IMR-90 (cell line): ENCODE measurements around the gene TMEM43. TPM values are rescaled to one million over a fixed set of nuclear protein-coding genes. Genes with fewer than 3 reads are reported as not detected.

ENCODE experiments used
- ATAC-seq: fragments of 200-7000 bp; cut with Tn5 transposase; 2 replicates; pipeline ENCODE4 v1.9.1; 2020; ENCODE audit warnings: low read depth, mild to moderate bottlenecking, moderate library complexity
- Bru-seq: library from RNA; stranded (reverse); fragments of 400-500 nt; gene quantifications from one replicate; lab custom pipeline; 2021; lab: Mats Ljungman, UMichigan
- BruChase-seq, 2 experiments: library from RNA; stranded (reverse); fragments of 400-500 nt; gene quantifications; one replicate each; lab custom pipeline; 2021; lab: Mats Ljungman, UMichigan
- BruUV-seq: library from RNA; stranded (reverse); fragments of 400-500 nt; replicated peaks from 2 replicates; lab custom pipeline; 2021; lab: Mats Ljungman, UMichigan
- CTCF ChIA-PET: fragments of 300-600 bp; formaldehyde crosslinking; extraction: SDS; loops from one replicate; lab custom pipeline; 2021; ENCODE audit warnings: antibody characterized with exemption; lab: Yijun Ruan, JAX
- POLR2A ChIA-PET: fragments of 300-600 bp; sonication (Branson Sonifier 250); formaldehyde crosslinking; loops from one replicate; lab custom pipeline; 2022; ENCODE audit warnings: antibody characterized with exemption; ENCODE audit not compliant: unreplicated experiment; lab: Charles Lee
- DNase-seq: peaks from one replicate; pipeline ENCODE4 v3.0.0; 2013
- H2AFZ ChIP-seq: replicated peaks from 2 replicates; pipeline ENCODE3; 2013; ENCODE audit warnings: low read length, mild to moderate bottlenecking; ENCODE audit not compliant: poor library complexity
- H2AK5ac ChIP-seq: 2 replicates; pipeline ENCODE4 v1.6.1; 2013; ENCODE audit warnings: low read depth, low read length, inconsistent platforms
- H2AK9ac ChIP-seq: replicated peaks from 2 replicates; pipeline ENCODE3; 2013; ENCODE audit warnings: mild to moderate bottlenecking, low read depth, low read length, moderate library complexity; ENCODE audit not compliant: poor library complexity
- H2BK120ac ChIP-seq: 2 replicates; pipeline ENCODE4 v1.6.1; 2013; ENCODE audit warnings: low read depth, low read length, inconsistent platforms
- H2BK15ac ChIP-seq: 3 replicates; pipeline ENCODE4 v1.6.1; 2013; ENCODE audit warnings: low read depth, low read length, inconsistent platforms
- H2BK20ac ChIP-seq: 2 replicates; pipeline ENCODE4 v1.6.1; 2013; ENCODE audit warnings: low read depth, mild to moderate bottlenecking, inconsistent platforms, low read length, moderate library complexity
- H2BK5ac ChIP-seq: 2 replicates; pipeline ENCODE4 v1.6.1; 2013; ENCODE audit warnings: mild to moderate bottlenecking, low read depth, low read length, inconsistent platforms; ENCODE audit not compliant: poor library complexity, severe bottlenecking
- H3K14ac ChIP-seq: replicated peaks from 2 replicates; pipeline ENCODE4 v1.6.1; 2013; ENCODE audit warnings: low read depth, low read length, inconsistent platforms
- H3K18ac ChIP-seq: 2 replicates; pipeline ENCODE4 v1.6.1; 2013; ENCODE audit warnings: low read depth, low read length, control low read depth
- H3K23ac ChIP-seq: 2 replicates; pipeline ENCODE4 v1.6.1; 2013; ENCODE audit warnings: low read depth, low read length, inconsistent platforms
- H3K27ac ChIP-seq: 2 replicates; pipeline ENCODE4 v1.5.1; 2013; ENCODE audit warnings: mild to moderate bottlenecking, control low read depth, low read length; ENCODE audit not compliant: insufficient read depth
- H3K27me3 ChIP-seq: 2 replicates; pipeline ENCODE4 v1.6.1; 2013; ENCODE audit warnings: low read length; ENCODE audit not compliant: control insufficient read depth, insufficient read depth
- H3K36me3 ChIP-seq: 2 replicates; pipeline ENCODE4 v1.6.1; 2013; ENCODE audit warnings: low read length, mixed read lengths; ENCODE audit not compliant: control insufficient read depth, insufficient read depth
- H3K4ac ChIP-seq: 2 replicates; pipeline ENCODE4 v1.6.1; 2013; ENCODE audit warnings: low read depth, low read length, inconsistent platforms
- H3K4me1 ChIP-seq: 2 replicates; pipeline ENCODE4 v1.6.1; 2013; ENCODE audit warnings: low read length, mixed read lengths; ENCODE audit not compliant: control insufficient read depth, insufficient read depth
- H3K4me2 ChIP-seq: 2 replicates; pipeline ENCODE4 v1.6.1; 2013; ENCODE audit warnings: low read depth, mild to moderate bottlenecking, control low read depth, low read length, moderate library complexity
- H3K4me3 ChIP-seq: 2 replicates; pipeline ENCODE4 v1.5.1; 2013; ENCODE audit warnings: low read depth, mild to moderate bottlenecking, control low read depth, low read length, moderate library complexity; ENCODE audit not compliant: insufficient read depth
- H3K56ac ChIP-seq: 2 replicates; pipeline ENCODE4 v1.6.1; 2013; ENCODE audit warnings: low read length, inconsistent platforms; ENCODE audit not compliant: insufficient read depth; ENCODE audit errors: extremely low read depth
- H3K79me1 ChIP-seq, 2 experiments: 2 replicates each; pipeline ENCODE4 v1.6.1; 2013; ENCODE audit warnings: low read length in 2 of 2, inconsistent platforms in 1 of 2, low read depth in 1 of 2
- H3K9ac ChIP-seq: 2 replicates; pipeline ENCODE4 v1.6.1; 2013; ENCODE audit warnings: low read depth, low read length, control low read depth
- H3K9me1 ChIP-seq: 2 replicates; pipeline ENCODE4 v1.6.1; 2013; ENCODE audit warnings: low read length, inconsistent platforms; ENCODE audit not compliant: insufficient read depth
- H3K9me3 ChIP-seq: 2 replicates; pipeline ENCODE4 v1.6.1; 2013; ENCODE audit warnings: low read length; ENCODE audit not compliant: control insufficient read depth, insufficient read depth
- H4K20me1 ChIP-seq: 2 replicates; pipeline ENCODE4 v1.6.1; 2013; ENCODE audit warnings: low read length, inconsistent platforms; ENCODE audit not compliant: insufficient read depth
- H4K5ac ChIP-seq: 2 replicates; pipeline ENCODE4 v1.6.1; 2013; ENCODE audit warnings: mild to moderate bottlenecking, low read depth, low read length, control low read depth
- H4K8ac ChIP-seq, 2 experiments: 2 replicates each; pipeline ENCODE4 v1.6.1; 2013; ENCODE audit warnings: low read depth in 2 of 2, low read length in 2 of 2, control low read depth in 1 of 2, inconsistent platforms in 1 of 2
- H4K91ac ChIP-seq: 2 replicates; pipeline ENCODE4 v1.6.1; 2013; ENCODE audit warnings: low read depth, low read length, inconsistent platforms; ENCODE audit not compliant: insufficient read depth
- BHLHE40 ChIP-seq: fragments of 150-350 bp; IDR thresholded peaks from 2 replicates; pipeline ENCODE4 v1.6.1; 2016; ENCODE audit warnings: mild to moderate bottlenecking, low read depth, low read length
- CEBPB ChIP-seq: IDR thresholded peaks from 2 replicates; pipeline ENCODE4 v1.6.1; 2012; ENCODE audit warnings: low read depth, low read length, improper control_type of control experiment
- FOS ChIP-seq: fragments of 150-350 bp; IDR thresholded peaks from 2 replicates; pipeline ENCODE4 v1.6.1; 2016; ENCODE audit warnings: low read depth, low read length
- MXI1 ChIP-seq: IDR thresholded peaks from 2 replicates; pipeline ENCODE4 v1.6.1; 2012; ENCODE audit warnings: low read depth, mild to moderate bottlenecking, low read length, moderate library complexity, borderline replicate concordance
- POLR2A ChIP-seq: IDR thresholded peaks from 2 replicates; pipeline ENCODE4 v1.6.1; 2012; ENCODE audit warnings: mild to moderate bottlenecking, low read depth, low read length
- RAD21 ChIP-seq: IDR thresholded peaks from 2 replicates; pipeline ENCODE4 v1.6.1; 2012; ENCODE audit warnings: low read length, improper control_type of control experiment
- RCOR1 ChIP-seq: IDR thresholded peaks from 2 replicates; pipeline ENCODE4 v1.6.1; 2012; ENCODE audit warnings: mild to moderate bottlenecking, low read length, improper control_type of control experiment; ENCODE audit not compliant: insufficient replicate concordance
- WGBS, 2 experiments: methylation state at CpG; one replicate each; pipeline versions ENCODE4 v1.1.5 to v1.1.7; 2013; ENCODE audit warnings: missing lambda C conversion rate in 2 of 2; ENCODE audit not compliant: insufficient read length in 1 of 2; ENCODE audit errors: extremely low coverage in 2 of 2; 5-methylcytosine and 5-hydroxymethylcytosine counted together
- dilution Hi-C: fragments of 300-500 bp; cut with HindIII; formaldehyde crosslinking; loops from one replicate; pipeline ENCODE4 v1.14.3; 2018; ENCODE audit warnings: low sequenced_read_pairs; ENCODE audit not compliant: unreplicated experiment
- in situ Hi-C: fragments of 300-500 bp; cut with MboI; formaldehyde crosslinking; loops from 3 replicates; pipeline ENCODE4 v1.14.3; 2019; ENCODE audit warnings: low sequenced_read_pairs, inconsistent platforms, mixed read lengths
- intact Hi-C: fragments of 100-400 bp; cut with micrococcal nuclease; formaldehyde crosslinking; loops from 2 replicates; pipeline ENCODE4 v1.10.0; 2022
- long read RNA-seq: library from polyadenylated mRNA; unstranded; transcript quantifications from one replicate; pipeline ENCODE4 v2.0.0, GENCODE V29; 2021; ENCODE audit not compliant: unreplicated experiment
- polyA plus RNA-seq, 3 experiments: library from polyadenylated mRNA; depleted of rRNA; stranded (reverse); fragments of >200 nt; gene quantifications; 2 replicates each; pipeline ENCODE4 v1.2.3, GENCODE V29; 2012; ENCODE audit warnings: low replicate concordance in 1 of 3
- total RNA-seq: library from RNA; depleted of rRNA; stranded (reverse); fragments of >200 nt; gene quantifications from 2 replicates; pipeline ENCODE4 v1.2.3, GENCODE V29; 2012; rRNA removed
- TF ChIP-seq, protein P1 (sequence below): fragments of 150-350 bp; IDR thresholded peaks from 2 replicates; pipeline ENCODE4 v1.6.1; 2016; ENCODE audit warnings: low read depth, mild to moderate bottlenecking, low read length, moderate library complexity, borderline replicate concordance
- TF ChIP-seq, protein P2 (sequence below): fragments of 150-350 bp; IDR thresholded peaks from 2 replicates; pipeline ENCODE4 v1.6.1; 2017; ENCODE audit warnings: mild to moderate bottlenecking, antibody characterized with exemption, low read length, low read depth
- TF ChIP-seq, protein P3 (sequence below): conservative IDR thresholded peaks from 2 replicates; pipeline ENCODE4 v1.5.1; 2012; ENCODE audit warnings: mild to moderate bottlenecking, low read depth, low read length, improper control_type of control experiment

TMEM43 gene, protein sequence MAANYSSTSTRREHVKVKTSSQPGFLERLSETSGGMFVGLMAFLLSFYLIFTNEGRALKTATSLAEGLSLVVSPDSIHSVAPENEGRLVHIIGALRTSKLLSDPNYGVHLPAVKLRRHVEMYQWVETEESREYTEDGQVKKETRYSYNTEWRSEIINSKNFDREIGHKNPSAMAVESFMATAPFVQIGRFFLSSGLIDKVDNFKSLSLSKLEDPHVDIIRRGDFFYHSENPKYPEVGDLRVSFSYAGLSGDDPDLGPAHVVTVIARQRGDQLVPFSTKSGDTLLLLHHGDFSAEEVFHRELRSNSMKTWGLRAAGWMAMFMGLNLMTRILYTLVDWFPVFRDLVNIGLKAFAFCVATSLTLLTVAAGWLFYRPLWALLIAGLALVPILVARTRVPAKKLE
- total RNA-seq, result 103 and 114 TPM in 2 replicates
- polyA plus RNA-seq (2012; rRNA removed), result 107 and 109 TPM in 2 replicates
- polyA plus RNA-seq (2012; cell fraction: cytosol; rRNA removed), result 73.8 and 86.4 TPM in 2 replicates
- 97.1 and 98.5 TPM in 2 replicates for polyA plus RNA-seq (2012; cell fraction: nucleus; rRNA removed; ENCODE audit: low replicate concordance)
- percentile 82 among the genes with signal in this experiment for Bru-seq, nascent RNA
- BruChase-seq, experiment 1, labeled RNA remaining after a 6-hour chase, result percentile 91 among the genes with signal in this experiment
- percentile 85 among the genes with signal in this experiment for BruChase-seq, experiment 2, labeled RNA remaining after a 2-hour chase
- long read RNA-seq, transcript TMEM43-201 (12 exons, 3,341 nt), result major isoform, 113 of 166 reads
- long read RNA-seq, partial matches to known transcripts, result 43 of 166 reads
- long read RNA-seq, other reads (novel, unspliced or antisense), result 10 of 166 reads

DNA sequence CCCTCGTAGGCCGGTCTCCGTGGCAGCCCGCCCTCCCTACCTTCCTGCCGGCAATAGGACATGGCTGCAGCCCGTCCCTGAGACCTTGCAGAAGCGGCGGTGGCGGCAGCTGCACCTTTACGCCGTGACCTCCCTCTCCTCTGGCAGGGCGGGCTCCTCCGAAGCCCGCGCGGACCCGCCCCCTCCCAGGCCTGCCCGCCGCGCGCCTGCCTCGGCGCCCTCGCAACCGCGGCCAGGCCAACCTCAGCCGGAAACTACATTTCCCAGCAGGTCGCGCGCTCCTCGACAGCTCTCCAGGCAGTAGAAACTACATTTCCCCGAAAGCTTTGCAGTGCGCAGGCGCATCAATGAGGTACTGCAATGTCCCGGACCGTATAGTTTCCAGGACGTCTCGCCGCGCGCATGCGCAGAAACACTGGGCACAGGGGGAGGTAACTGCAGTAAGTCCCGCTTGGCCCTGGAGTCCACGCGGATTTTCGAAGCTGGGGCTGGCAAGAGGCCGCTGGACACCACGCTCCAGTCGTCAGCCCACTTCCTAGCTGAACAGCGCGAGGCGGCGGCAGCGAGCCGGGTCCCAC is at the start of gene TMEM43, which contains the start of gene CHCHD4:
Gene TMEM43, plus strand, starts transcription at position 438 of the 578 bp plus-strand sequence. CDS start 142 bp downstream, outside the sequence.
Gene CHCHD4, minus strand, starts transcription at position 256 of the 578 bp plus-strand sequence. Its CDS starts 194 bp downstream, at position 62.
- Histone ChIP-seq H3K36me3 (peaks cover 18% of the 10 kb centered on the region), H2BK120ac (peak within 1 kb of the TSS; percentile 16; the same call in 1 of the 2 replicates)
- ATAC-seq, result peak; percentile 84
- no peak for TF ChIP-seq FOS
- TF ChIP-seq, protein P1, sequence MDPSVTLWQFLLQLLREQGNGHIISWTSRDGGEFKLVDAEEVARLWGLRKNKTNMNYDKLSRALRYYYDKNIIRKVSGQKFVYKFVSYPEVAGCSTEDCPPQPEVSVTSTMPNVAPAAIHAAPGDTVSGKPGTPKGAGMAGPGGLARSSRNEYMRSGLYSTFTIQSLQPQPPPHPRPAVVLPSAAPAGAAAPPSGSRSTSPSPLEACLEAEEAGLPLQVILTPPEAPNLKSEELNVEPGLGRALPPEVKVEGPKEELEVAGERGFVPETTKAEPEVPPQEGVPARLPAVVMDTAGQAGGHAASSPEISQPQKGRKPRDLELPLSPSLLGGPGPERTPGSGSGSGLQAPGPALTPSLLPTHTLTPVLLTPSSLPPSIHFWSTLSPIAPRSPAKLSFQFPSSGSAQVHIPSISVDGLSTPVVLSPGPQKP, result no peak
- no peak for TF ChIP-seq CEBPB
- TF ChIP-seq POLR2A, result peak; percentile 93
- TF ChIP-seq MXI1, result peak; percentile 76; the same call in 1 of the 2 replicates
- no peak for TF ChIP-seq RCOR1
- no peak for TF ChIP-seq RAD21
- TF ChIP-seq, protein P2, sequence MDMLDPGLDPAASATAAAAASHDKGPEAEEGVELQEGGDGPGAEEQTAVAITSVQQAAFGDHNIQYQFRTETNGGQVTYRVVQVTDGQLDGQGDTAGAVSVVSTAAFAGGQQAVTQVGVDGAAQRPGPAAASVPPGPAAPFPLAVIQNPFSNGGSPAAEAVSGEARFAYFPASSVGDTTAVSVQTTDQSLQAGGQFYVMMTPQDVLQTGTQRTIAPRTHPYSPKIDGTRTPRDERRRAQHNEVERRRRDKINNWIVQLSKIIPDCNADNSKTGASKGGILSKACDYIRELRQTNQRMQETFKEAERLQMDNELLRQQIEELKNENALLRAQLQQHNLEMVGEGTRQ, result peak; percentile 43
- TF ChIP-seq BHLHE40, result no peak
- TF ChIP-seq, protein P3, sequence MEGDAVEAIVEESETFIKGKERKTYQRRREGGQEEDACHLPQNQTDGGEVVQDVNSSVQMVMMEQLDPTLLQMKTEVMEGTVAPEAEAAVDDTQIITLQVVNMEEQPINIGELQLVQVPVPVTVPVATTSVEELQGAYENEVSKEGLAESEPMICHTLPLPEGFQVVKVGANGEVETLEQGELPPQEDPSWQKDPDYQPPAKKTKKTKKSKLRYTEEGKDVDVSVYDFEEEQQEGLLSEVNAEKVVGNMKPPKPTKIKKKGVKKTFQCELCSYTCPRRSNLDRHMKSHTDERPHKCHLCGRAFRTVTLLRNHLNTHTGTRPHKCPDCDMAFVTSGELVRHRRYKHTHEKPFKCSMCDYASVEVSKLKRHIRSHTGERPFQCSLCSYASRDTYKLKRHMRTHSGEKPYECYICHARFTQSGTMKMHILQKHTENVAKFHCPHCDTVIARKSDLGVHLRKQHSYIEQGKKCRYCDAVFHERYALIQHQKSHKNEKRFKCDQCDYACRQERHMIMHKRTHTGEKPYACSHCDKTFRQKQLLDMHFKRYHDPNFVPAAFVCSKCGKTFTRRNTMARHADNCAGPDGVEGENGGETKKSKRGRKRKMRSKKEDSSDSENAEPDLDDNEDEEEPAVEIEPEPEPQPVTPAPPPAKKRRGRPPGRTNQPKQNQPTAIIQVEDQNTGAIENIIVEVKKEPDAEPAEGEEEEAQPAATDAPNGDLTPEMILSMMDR, result no peak

More for the DNA sequence above, at the start of gene TMEM43, which contains the start of gene CHCHD4:
- H3K27me3 ChIP-seq, result no peaks in the 10 kb centered on the region
- H3K9me3 ChIP-seq, result no peaks in the 10 kb centered on the region
- peak within 1 kb of the TSS; percentile 100 for H3K4me2 ChIP-seq
- peak within 1 kb of the TSS; percentile 58 for H2BK5ac ChIP-seq
- peak within 1 kb of the TSS; percentile 61 for H3K18ac ChIP-seq
- peaks cover 26% of the 10 kb centered on the region for H3K9me1 ChIP-seq
- H3K4me3 ChIP-seq, result peak within 1 kb of the TSS; percentile 64
- H3K79me1 ChIP-seq, result peaks cover 33 to 62% of the 10 kb centered on the region in 2 experiments
- H2BK20ac ChIP-seq, result no peak within 1 kb of the TSS
- POLR2A ChIA-PET, result interaction anchor here (1.3 kb wide), 1 partner anchor 20 kb away, joined by 6 read pairs; no protein-coding TSS in a partner anchor
- peak; percentile 99 for DNase-seq
- H3K14ac ChIP-seq, result peak within 1 kb of the TSS; percentile 62
- peak within 1 kb of the TSS; percentile 95 for H2AFZ ChIP-seq
- H4K91ac ChIP-seq, result peak within 1 kb of the TSS; percentile 81
- H3K4me1 ChIP-seq, result peaks cover 15% of the 10 kb centered on the region
- H2AK9ac ChIP-seq, result peak within 1 kb of the TSS; percentile 99
- WGBS, 2 experiments, result 0% methylated on average over 31 of the region's 55 CpGs; no CpG with 5 or more reads in 1 of the 2 experiments
- peak within 1 kb of the TSS; percentile 75 for H3K56ac ChIP-seq
- H2AK5ac ChIP-seq, result peak within 1 kb of the TSS; percentile 86
- peak within 1 kb of the TSS; percentile 86 for H3K4ac ChIP-seq
- H4K20me1 ChIP-seq, result peaks cover 32% of the 10 kb centered on the region
- in situ Hi-C loops, result loop anchor here (25.0 kb wide), 3 partner anchors 87 to 637 kb away; partner anchors contain the start of genes HDAC11 and WNT7A
- peak within 1 kb of the TSS; percentile 74 to 95 for H4K8ac ChIP-seq
- no TSS peak for BruUV-seq
- H4K5ac ChIP-seq, result peak within 1 kb of the TSS; percentile 95
- CTCF ChIA-PET, result interaction anchor here (0.8 to 1.9 kb wide), 4 partner anchors 20 to 467 kb away, joined by 3 to 11 read pairs (median 5); no protein-coding TSS in a partner anchor
- intact Hi-C loops, result loop anchor here (1.0 to 5.0 kb wide), 4 partner anchors 20 to 467 kb away; no protein-coding TSS in a partner anchor
- dilution Hi-C loops, result no loop called here
- peak within 1 kb of the TSS; percentile 78 for H3K23ac ChIP-seq
- H2BK15ac ChIP-seq, result no peak within 1 kb of the TSS
- H3K9ac ChIP-seq, result peak within 1 kb of the TSS; percentile 89
- peak within 1 kb of the TSS; percentile 77 for H3K27ac ChIP-seq
